ENCODE measurements around the gene FOXL2. TPM values are rescaled to one million over a fixed set of nuclear protein-coding genes. Genes with fewer than 3 reads are reported as not detected.

Gene FOXL2
- total RNA-seq, 1 experiment from 2014 or later, result 0.22 TPM

- no peak overlapping the region for H3K56ac ChIP-seq (ENCODE audit: insufficient read length, low read depth, low read length)
- no peaks in the 10 kb centered on the region for H3K23me2 ChIP-seq (ENCODE audit: insufficient read length, low read depth, low read length, poor library complexity, severe bottlenecking)
- H3K79me1 ChIP-seq (ENCODE audit: insufficient read depth, low read depth, low read length, poor library complexity, severe bottlenecking), result no peaks in the 10 kb centered on the region
- H3K27me3 Mint-ChIP-seq (ENCODE audit: low read depth), result no peaks in the 10 kb centered on the region
- H3K14ac ChIP-seq (ENCODE audit: insufficient read depth, low read length), result no peak overlapping the region
- no peak overlapping the region for H2BK15ac ChIP-seq (ENCODE audit: low read depth, low read length)
- no peak overlapping the region for H3T11ph ChIP-seq (ENCODE audit: low read length)
- H4K8ac ChIP-seq (replicated peaks; ENCODE audit: insufficient read length, low read depth, low read length), result no peak overlapping the region
- no peak overlapping the region for H2AFZ ChIP-seq (ENCODE audit: low read length)
- WGBS (ENCODE audit: extremely low coverage, insufficient read length, low lambda C conversion rate), result no CpG with 5 or more reads among the region's 1 CpG
- H4K20me1 ChIP-seq (ENCODE audit: control insufficient read depth, insufficient read depth, insufficient read length), result no peaks in the 10 kb centered on the region
- H2BK20ac ChIP-seq (ENCODE audit: low read depth, low read length, poor library complexity, severe bottlenecking), result no peak overlapping the region
- no peak overlapping the region for H3K4me2 ChIP-seq (ENCODE audit: insufficient read depth, insufficient read length, low read length)
- H3K18ac ChIP-seq (ENCODE audit: insufficient read length, low read depth, low read length), result no peak overlapping the region
- no peak overlapping the region for H2AK5ac ChIP-seq (ENCODE audit: insufficient read length, low read length)
- no peak overlapping the region for H3K27ac Mint-ChIP-seq
- 0 out of 5 replicates have a peak, but pooled peaks cover 0 to 3% of the 10 kb centered on the region in 2 experiments for H3K9me3 Mint-ChIP-seq
- H3K4ac ChIP-seq (ENCODE audit: low read depth, low read length), result no peak overlapping the region
- H3K9ac ChIP-seq (ENCODE audit: extremely low read depth, insufficient read length, low read length), result no peak overlapping the region
- H3K4me1 ChIP-seq (ENCODE audit: insufficient read depth, low read length), result no peaks in the 10 kb centered on the region
- H4K91ac ChIP-seq (ENCODE audit: insufficient read length, low read depth, low read length), result no peak overlapping the region
- H3K27ac ChIP-seq (ENCODE audit: insufficient read length, low read depth, low read length), result no peak overlapping the region
- TF ChIP-seq CTCF (conservative IDR thresholded peaks at IDR 0.05), result no peak
- H3K27me3 ChIP-seq (ENCODE audit: insufficient read depth, low read length), result no peaks in the 10 kb centered on the region
- H3K79me2 ChIP-seq (ENCODE audit: insufficient read depth, low read length), result no peaks in the 10 kb centered on the region
- H3K4me1 Mint-ChIP-seq, result no peaks in the 10 kb centered on the region
- no peak overlapping the region for H2BK5ac ChIP-seq (ENCODE audit: insufficient read length, low read length)
- H3K4me3 Mint-ChIP-seq, result no peak overlapping the region
- DNase-seq, result no peak
- H2BK12ac ChIP-seq (ENCODE audit: insufficient read length, low read depth, low read length), result no peak overlapping the region
- no peak overlapping the region for H2BK120ac ChIP-seq (ENCODE audit: low read depth, low read length, poor library complexity, severe bottlenecking)
- H3K36me3 Mint-ChIP-seq (ENCODE audit: insufficient read depth in 1 of 3, low read depth in 3 of 3), result no peaks in the 10 kb centered on the region
- no peak overlapping the region for H4K5ac ChIP-seq (ENCODE audit: insufficient read length, low read depth, low read length)
- H3K9me3 ChIP-seq (ENCODE audit: control insufficient read depth, low read depth, low read length), result no peaks in the 10 kb centered on the region
- H3K23ac ChIP-seq (ENCODE audit: insufficient read length, low read depth, low read length), result no peak overlapping the region
These were observed 44.8 kb downstream of the FOXL2 start for GRCh38 chr3:138902171-138902570.

Measured in H9 (cell line).